NT2/D1 (cell line): Measurements from ENCODE around the gene TNN.

Source experiments
- SUZ12 ChIP-seq: IDR thresholded peaks from 2 replicates; pipeline ENCODE4 v1.6.1; 2011; ENCODE audit not compliant: insufficient read length, insufficient read depth; ENCODE audit errors: extremely low read depth
- YY1 ChIP-seq: IDR thresholded peaks from 2 replicates; pipeline ENCODE4 v1.6.1; 2011; ENCODE audit not compliant: insufficient read length, insufficient read depth
- ZNF274 ChIP-seq: IDR thresholded peaks from 2 replicates; pipeline ENCODE4 v1.6.1; 2011; ENCODE audit warnings: mild to moderate bottlenecking, low read depth, low read length

GRCh38 chr1:175138579-175138978 lies 70.9 kb downstream of the TNN start:
- TF ChIP-seq ZNF274 (no peak), YY1 (no peak), SUZ12 (no peak)
